ENCODE data around the gene KLHL24.
"Not testable (repeated sequence)": the region's sequence is repeated elsewhere in the genome, so short reads cannot be mapped to it uniquely, and the experiment has no call there.

GRCh38 chr3:183703892-183704291 lies 68.5 kb downstream of the KLHL24 start:
- not testable (repeated sequence) for TF ChIP-seq POLR2AphosphoS5 (IDR thresholded peaks at IDR 0.05; ENCODE audit: insufficient read depth in 1 of 2, low read depth in 1 of 2); CTCF (IDR thresholded peaks at IDR 0.05); POLR2A (IDR thresholded peaks at IDR 0.05)
